ENCODE measurements around the gene FBXL3. TPM values are rescaled to one million over a fixed set of nuclear protein-coding genes. Genes with fewer than 3 reads are reported as not detected.

FBXL3 gene
- 81.0 and 97.2 TPM in 2 replicates for total RNA-seq

GRCh38 chr13:77026861-77027621 is at the start of gene FBXL3:
Gene FBXL3 (minus strand): TSS chr13:77027159. CDS start chr13:77021860, 5,299 bp downstream.

GRCh38 chr13:76991796-76992547 is 35.0 kb downstream of the FBXL3 start, which contains the start of gene CLN5:
Gene CLN5 (plus strand): TSS chr13:76992081. CDS start chr13:76992099, 18 bp downstream.

Other genes with a start within 250 kb of the FBXL3 start
- gene KCTD12, start 140.8 kb downstream of the FBXL3 start, total RNA-seq: 35.6 and 35.7 TPM in 2 replicates
- gene ACOD1, start 78.6 kb downstream of the FBXL3 start, total RNA-seq: not detected in 2 replicates
- 27.1 and 28.2 TPM in 2 replicates for gene CLN5, start 35.1 kb downstream of the FBXL3 start, total RNA-seq